Measurements from ENCODE around the gene WNT7A.

WNT7A gene

DNA sequence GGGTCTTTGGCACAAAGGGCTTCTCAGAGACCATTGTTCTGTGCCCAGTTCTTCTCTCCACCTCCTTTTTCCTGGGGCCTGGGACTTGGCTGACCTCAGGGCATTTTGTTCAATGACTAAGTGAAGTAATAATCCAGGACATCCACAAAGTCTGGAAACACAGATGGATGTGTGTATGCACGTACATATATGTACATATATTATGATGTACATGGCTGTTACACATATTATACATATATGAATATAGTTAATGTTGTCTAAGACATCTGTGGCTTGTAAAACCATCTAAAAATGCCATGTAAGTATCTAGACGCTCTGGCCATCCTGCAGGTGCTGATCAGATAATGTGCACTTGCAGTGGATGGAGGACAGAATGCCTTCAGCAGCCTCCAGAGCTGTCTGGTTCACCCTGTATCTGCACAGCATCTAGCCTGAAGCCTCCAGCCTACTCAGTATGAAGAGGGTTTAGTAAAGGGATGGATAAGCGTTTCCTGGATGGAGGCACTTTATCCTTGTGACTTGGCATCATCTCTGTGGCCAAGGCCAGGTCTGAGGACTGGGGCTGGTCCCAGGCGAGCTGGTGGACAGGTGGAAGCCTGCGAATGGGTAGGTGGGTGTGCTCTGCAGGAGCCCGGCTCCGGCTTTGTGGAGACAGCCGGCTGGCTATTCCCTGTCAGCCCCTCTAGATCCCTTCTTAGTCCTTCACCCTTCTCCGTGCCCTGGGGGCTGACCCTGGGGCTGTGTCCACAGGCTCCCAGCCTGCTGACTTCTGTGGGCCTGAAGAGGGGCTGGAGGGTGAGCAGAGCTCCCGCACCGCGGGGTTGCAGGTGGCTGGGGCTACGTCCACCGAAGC, 88.4 kb downstream of the WNT7A start:
- DNase-seq, result no peak

DNA sequence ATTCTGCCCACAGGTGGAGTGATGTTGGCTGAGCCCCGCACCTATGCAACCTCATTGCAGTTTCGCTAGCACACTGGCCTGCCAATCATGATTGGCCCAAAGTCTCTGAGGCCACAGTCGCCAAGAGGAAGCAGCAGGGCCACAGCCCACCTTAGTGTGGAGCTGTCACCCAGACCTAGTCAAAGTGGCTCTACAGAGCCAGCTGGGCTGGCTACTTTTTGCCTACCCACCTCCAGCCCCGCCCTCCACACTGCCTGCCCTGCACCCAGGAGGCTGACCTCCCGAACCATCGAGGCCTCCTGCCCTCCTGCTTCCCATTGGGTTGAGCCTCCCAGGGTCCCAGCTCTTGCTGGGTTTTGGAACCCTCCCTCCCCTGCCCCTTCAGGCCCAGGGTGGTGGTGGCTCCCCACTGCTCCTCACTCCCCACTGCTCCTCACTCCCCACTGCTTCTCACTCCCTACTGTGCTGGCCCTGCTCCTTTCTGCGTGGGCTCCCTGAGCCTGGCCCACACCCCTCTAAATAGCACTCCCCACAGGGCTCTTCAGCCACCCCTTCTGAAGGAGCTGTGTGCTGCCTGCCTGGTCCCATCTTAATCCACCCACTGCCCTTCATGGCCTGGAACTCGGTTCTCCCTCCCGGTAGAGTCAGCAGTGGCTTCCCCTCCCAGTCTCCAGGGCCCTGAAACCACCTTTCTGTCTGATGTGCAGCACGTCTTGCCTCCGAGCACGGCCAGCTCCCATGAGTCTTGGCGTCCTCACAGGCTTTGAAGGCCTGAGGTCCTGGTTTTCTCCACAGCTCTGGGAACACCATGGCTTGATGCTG, 89.3 kb downstream of the WNT7A start:
- DNase-seq, result no peak

- DNase-seq, result no peak
Measured at GRCh38 chr3:13788522-13789424, 91.1 kb downstream of the WNT7A start.

- no peak for DNase-seq
Measured at GRCh38 chr3:13787533-13788132, 92.2 kb downstream of the WNT7A start.

GRCh38 chr3:13786811-13787210, 93.1 kb downstream of the WNT7A start:
- no peak for DNase-seq

GRCh38 chr3:13785853-13786436, 93.9 kb downstream of the WNT7A start:
- DNase-seq, result no peak

DNA sequence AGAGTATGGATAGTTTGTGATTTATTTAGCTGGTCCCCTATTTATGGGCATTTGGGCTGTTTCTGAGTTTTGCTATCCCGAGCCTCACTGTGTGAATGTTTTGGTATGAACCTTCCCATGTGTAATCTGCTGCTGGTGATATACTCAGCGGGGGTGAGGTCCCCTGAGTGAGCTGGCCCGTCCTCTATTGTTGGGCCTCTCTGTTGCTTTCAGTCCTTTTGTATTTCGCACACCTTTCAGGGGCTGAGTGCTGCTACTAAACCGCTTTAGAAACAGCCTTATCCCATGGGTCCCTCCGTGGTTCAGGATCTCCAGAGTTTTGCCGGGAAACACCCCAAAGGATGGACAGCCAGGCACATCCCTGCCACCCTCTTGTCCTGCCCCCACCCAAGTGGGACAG, 94.5 kb downstream of the WNT7A start:
- no peak for DNase-seq

DNA sequence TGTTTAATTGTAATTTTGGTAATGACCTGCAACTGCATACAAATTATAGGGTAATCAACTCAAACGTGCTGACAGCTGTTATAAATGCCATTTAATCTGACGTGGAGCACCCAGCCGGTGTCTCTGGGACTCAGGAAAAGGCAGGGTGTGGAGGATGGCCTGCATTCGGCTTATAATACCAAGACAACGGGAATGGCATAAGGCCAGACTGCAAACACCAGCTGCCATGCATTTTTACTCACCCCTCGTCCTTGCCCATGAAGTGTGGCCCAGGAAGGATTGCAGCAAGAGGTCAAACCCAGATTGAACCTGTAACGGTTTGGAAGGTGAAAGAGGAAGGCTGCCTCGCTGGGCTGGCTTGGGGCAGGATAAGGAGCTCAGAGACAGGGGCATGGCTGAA, 96.4 kb downstream of the WNT7A start:
- DNase-seq, result no peak

DNA sequence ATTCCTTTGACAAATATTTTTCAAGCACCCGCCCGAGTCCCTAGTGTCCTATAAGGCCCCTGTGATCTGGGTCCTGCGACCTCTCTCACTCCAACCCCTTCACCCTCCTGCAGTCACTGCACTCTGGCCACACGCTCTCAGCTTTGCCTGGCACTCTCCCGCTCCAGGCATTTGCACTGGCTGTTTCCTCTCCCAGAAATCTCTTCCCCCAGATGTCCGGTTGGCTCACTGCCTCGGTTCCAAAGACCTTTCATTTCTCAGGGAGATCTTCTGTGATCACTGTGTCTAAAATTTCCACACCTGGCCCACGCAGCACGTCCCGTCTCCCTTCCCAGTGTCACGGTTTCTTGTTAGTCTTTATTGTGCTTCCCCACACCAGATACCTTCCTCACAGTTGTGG, 97.4 kb downstream of the WNT7A start:
- no peak for DNase-seq

- no peak for DNase-seq
Measured at GRCh38 chr3:13781417-13781816, 98.5 kb downstream of the WNT7A start.

GRCh38 chr3:13780432-13781176, 99.3 kb downstream of the WNT7A start:
- DNase-seq, result no peak

- DNase-seq, result no peak
Measured at GRCh38 chr3:13776253-13777050, 103.4 kb downstream of the WNT7A start.

GRCh38 chr3:13772885-13773745, 106.8 kb downstream of the WNT7A start:
- no peak for DNase-seq

DNA sequence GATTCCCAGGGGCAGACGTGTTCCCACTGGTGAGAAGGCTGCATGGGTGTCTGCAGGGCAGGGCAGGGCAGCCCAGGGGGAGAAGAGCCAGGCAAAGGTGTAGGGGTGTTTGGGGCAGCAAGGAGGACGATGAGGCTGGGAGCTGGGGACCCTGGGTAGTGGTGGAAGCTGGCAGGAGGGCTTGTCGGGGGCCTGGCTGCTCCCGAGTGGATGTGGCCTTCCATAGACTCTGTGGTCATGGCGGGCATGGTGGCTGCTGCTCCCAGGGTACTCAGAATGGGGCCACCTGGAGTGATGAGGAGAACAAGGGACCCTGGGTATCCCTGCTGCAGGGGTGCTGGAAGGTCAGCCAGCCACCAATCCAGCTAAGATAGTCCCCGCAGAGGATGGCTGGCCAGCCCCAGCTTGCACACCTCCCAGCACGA, 107.5 kb downstream of the WNT7A start:
- DNase-seq, result no peak

DNA sequence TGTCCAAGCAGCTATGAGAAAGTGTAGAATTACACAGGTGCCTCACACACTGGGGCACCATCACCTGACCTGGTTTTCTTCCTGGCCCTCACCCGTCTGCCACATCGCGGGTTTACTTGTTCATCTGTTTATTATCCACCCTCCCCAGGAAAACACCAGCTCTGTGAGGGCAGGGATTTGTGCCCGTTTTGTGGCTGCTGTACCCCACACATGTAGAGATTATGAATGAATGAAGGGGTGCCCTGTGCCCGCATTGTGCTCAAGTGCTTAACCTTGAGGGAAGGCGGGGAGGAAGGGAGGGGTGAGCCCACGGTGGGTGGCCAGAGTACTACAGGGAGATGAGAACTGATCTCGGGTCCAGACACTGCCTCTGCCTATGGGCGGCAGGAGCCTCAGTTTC, 108.4 kb downstream of the WNT7A start:
- DNase-seq, result no peak

GRCh38 chr3:13770170-13771169, 109.4 kb downstream of the WNT7A start:
- DNase-seq, result no peak

GRCh38 chr3:13769422-13769821, 110.4 kb downstream of the WNT7A start:
- no peak for DNase-seq

- no peak for DNase-seq
Measured at GRCh38 chr3:13768453-13768852, 111.4 kb downstream of the WNT7A start.

Data from NCI-H2171 treated with DMSO at 0.1 percent for 48 hours (cell line).